HG03139 (cell line): ENCODE measurements around the gene DGCR2.
"Not testable (repeated sequence)": the region's sequence is repeated elsewhere in the genome, so short reads cannot be mapped to it uniquely, and the experiment has no call there.

Source experiments
- ATAC-seq: cut with Tn5 transposase; IDR thresholded peaks from one replicate; pipeline ENCODE4 v1.9.1; 2021; ENCODE audit not compliant: unreplicated experiment

DGCR2 gene

DNA sequence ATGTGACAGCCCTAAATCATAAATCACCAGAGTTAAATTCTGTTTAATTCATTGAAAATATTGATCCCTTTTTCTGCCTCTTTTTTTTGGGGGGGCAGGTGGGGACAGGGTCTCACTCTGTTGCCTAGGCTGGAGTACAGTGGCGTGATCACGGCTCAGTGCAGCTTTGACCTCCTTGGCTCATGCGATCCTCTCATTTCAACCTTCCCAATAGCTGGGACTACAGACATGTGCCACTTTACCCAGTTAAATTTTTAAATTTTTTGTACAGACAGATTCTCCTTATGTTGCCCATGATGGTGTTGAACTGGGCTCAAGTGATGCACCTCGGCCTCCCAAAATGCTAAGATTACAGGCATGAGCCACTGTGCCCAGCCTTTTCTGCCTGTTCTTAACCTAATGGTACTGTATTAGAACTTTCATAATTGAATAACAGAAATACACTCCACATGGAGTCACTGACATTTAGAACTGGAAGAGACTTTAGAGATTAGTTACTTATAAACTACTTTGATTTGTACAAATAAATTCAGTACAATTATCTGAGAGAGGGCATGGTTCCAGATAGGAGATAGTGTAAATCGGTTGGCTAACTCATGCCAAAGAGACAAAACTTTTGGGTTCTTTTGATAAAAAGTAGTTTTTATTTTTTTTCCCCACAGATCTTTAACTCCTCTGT is 109.8 kb downstream of the DGCR2 start:
- ATAC-seq: no peak

DNA sequence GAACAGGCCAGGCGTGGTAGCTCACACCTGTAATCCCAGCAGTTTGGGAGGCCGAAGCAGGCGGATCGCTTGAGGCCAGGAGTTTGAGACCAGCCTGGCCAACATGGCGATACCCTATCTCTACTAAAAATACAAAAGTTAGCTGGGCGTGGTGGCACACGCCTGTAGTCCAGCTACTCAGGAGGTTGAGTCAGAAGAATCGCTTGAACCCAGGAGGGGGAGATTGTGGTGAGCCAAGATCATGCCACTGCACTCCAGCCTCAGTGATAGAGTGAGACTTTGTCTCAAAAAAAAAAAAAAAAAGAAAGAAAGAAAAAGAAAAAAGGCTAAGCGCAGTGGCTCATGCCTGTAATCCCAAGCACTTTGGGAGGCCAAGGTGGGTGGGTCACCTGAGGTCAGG is 110.6 kb downstream of the DGCR2 start:
- ATAC-seq: not testable (repeated sequence)

DNA sequence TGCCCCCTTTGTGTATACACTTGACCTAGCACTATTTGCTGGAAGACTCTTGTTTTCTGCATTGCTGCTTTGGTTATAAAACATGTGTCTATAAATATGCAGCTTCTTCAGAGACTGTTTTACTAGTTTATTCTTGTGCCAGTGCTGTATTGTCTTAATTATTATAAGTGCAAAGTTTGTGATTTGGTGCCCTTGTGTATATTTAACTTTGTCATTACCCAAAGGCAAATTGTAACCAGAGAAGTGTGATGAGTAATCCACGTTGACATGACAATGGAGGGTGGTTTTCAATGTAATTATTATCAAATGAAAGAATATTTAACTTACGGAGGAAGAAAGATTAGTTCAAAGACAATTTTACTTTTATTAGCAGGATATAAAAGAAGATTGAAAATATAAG is 111.1 kb downstream of the DGCR2 start:
- no peak for ATAC-seq

DNA sequence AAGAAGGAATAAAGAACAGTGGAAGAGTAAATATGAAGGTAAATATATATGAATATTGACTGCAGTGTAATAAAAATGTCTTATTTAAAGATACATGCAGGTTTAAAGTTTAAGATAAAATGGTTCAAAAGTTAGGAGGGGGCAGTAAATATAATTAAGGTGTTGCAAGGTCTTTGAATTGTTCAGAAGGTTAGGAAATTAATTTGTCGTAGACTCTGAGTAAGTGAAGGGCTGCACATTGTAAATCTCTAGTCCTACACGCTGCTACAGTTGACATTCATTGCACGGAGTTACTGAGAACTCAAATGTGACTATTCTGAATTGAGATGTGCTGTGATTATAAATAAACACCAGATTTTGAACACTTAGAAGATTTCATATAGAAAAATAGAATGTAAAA is 116.3 kb downstream of the DGCR2 start:
- ATAC-seq: no peak

DNA sequence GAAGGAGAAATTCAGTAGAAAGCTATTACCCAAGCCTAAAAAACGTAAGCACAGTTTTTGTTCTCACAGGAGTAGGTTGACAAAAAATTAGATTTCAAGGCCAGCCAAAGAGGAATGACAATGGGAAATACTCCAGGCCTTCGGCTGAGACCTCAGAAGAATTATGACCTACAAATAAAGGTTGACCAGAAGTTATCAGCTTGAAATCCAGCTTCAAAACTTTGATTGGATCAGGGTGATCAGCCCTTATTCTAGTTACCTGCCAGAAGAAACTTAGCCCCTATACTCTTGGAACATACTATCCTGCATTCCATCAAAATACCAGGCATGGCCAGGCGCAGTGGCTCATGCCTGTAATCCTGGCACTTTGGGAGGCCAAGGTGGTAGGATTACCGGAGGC is 117.7 kb downstream of the DGCR2 start:
- ATAC-seq: no peak

- no peak for ATAC-seq
These were observed 118.7 kb downstream of the DGCR2 start for GRCh38 chr22:19003508-19003907.

- no peak for ATAC-seq
These were observed 119.6 kb downstream of the DGCR2 start for GRCh38 chr22:19002684-19003038.

GRCh38 chr22:19001204-19001603 is 121.0 kb downstream of the DGCR2 start:
- ATAC-seq: no peak

GRCh38 chr22:19000106-19000505 is 122.1 kb downstream of the DGCR2 start:
- not testable (repeated sequence) for ATAC-seq

GRCh38 chr22:18999416-18999815 is 122.8 kb downstream of the DGCR2 start:
- ATAC-seq: no peak

DNA sequence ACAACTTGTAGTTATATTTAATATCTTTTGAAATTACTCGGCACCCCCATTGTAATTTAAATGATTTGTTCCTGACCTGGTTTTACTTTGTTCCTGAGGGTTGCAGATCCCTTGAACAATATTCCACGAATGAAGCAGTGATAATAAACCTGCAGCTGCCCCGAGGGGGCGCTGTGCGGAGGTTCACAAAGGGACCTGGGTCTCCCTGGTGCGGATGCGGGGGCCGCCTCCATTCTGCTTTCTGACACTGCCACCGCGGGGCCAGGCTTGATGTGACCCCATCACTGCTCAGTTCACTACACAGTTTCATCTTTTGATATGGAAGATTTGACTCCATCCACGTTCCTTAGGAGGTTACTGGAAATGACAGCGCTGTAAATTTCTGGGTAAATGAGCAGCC is 123.2 kb downstream of the DGCR2 start:
- ATAC-seq: no peak

DNA sequence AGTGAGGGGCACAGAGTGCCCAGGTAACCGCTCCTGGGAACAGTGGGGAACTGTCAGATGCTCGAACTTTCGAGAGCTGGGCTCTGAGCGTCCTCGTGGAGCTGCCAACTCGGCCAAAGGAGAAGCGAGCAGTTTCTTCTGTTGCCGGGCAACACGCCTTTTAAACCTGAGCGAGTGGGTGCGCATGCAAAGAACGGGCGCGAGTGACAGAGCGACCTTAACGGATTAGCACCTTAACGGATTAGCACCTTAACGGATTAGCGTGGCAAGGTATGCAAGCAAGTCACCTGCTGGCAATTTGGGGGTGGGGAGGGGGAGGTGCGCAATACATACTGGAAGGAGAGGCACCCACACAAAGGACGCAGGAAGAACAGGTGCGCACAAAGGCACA is 124.3 kb downstream of the DGCR2 start:
- no peak for ATAC-seq

DNA sequence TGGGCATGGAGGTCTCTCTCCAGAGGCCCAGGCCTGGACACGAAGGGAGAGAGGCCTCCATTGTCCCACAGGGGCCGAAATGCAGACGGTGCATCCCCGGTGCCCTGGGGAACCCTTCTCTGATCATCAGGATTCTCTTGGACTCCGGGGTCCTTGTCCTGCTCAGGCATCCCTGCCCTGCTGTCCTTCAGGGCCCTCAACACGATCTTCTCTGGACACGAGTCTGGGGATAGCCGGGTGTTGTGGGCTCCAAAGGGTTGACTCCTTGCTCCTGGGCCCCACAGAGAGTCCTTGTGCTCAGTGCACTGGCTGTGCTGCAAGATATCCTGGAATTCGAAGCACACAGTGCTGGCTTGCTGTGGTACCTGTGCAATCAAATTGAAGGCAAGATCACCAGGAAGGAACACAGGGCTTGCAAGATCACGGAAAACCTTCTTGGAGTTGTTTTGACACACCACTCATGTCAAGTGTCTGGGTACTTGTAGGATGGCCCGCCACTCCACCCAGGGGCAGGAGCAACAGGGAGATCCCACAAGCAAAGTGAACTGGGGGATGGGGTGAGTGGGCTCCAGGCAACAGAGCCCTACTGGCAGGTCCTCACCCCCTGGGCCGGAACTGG is 124.8 kb downstream of the DGCR2 start:
- no peak for ATAC-seq

- no peak for ATAC-seq
These were observed 125.8 kb downstream of the DGCR2 start for GRCh38 chr22:18996376-18996900.

- ATAC-seq: no peak
These were observed 126.9 kb downstream of the DGCR2 start for GRCh38 chr22:18995327-18995711.

GRCh38 chr22:18994701-18995326 is 127.4 kb downstream of the DGCR2 start:
- ATAC-seq: no peak

DNA sequence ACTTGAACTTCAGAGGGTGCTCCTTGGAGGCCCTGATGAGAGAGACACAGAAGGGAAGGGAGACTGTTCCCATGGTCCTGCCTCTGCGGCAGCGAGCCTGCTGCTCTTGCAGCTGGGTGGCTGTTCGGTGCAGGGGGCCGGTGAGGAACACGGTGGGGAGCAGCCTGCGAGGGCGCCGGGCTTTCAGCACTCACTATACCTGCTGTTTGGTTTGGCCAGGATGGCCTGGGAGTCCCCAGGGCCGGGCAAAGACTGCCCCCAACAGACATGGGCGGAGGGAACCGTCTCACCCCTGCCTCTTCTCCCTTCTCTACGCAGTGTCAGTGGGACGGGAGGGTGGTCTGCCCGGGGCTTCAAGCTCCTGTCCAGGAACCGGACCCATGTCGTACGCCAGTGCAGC is 128.2 kb downstream of the DGCR2 start:
- ATAC-seq: no peak

DNA sequence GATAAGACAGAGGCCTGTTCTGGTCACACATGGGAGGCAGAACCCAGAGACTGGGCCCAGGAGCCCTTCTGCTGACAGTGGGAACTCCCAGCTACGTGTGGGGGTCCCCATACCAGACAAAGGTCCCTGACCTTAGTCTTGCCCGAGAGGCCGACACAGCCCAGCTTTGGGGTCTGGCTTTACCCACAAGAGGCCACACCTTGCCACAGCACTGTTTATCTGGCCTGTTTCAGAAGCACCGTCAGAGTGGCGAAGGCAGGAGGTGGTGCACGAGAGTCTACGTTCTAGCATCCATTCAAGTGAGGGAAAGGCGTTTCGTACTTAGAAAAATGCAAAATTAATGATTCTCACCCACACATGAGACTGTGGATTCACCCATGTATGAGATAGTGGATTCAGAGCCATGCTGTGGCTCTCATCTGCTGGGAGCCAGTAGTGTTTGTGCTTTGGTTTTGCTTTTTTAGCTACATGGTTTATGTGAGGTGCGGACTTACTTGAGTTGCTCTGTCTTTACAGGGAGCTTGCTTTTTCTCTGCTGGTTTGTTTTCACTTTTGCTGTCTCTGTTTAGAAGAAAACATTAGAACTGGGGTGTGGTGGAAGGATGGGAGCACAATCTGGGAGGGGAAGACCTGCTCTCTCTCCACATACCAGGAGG is 129.5 kb downstream of the DGCR2 start:
- ATAC-seq: no peak

GRCh38 chr22:18991821-18992442 is 130.3 kb downstream of the DGCR2 start:
- no peak for ATAC-seq

GRCh38 chr22:18991138-18991432 is 131.1 kb downstream of the DGCR2 start:
- ATAC-seq: no peak

- no peak for ATAC-seq
These were observed 131.7 kb downstream of the DGCR2 start for GRCh38 chr22:18990355-18991137.
